Endothelial cell of umbilical vein (primary cell): ENCODE data around the gene AADACL2. TPM values are rescaled to one million over a fixed set of nuclear protein-coding genes. Genes with fewer than 3 reads are reported as not detected.
"Not testable (repeated sequence)": the region's sequence is repeated elsewhere in the genome, so short reads cannot be mapped to it uniquely, and the experiment has no call there.

Experiments
- BruUV-seq: library from RNA; stranded (reverse); fragments of 400-500 nt; replicated peaks from 2 replicates; lab custom pipeline; 2021; lab: Mats Ljungman, UMichigan
- CTCF ChIA-PET: fragments of 300-600, 350-600 bp; sonication (Branson Sonifier 250); formaldehyde crosslinking; loops from one replicate; lab custom pipeline; 2021; ENCODE audit warnings: antibody characterized with exemption, inconsistent platforms; lab: Charles Lee
- POLR2A ChIA-PET: fragments of 300-600, 350-600 bp; sonication (Branson Sonifier 250); formaldehyde crosslinking; loops from one replicate; lab custom pipeline; 2021; ENCODE audit warnings: antibody characterized with exemption, inconsistent platforms; lab: Charles Lee
- DNase-seq: peaks from one replicate; pipeline ENCODE4 v3.0.0-alpha.2; 2011; ENCODE audit warnings: low read depth, low spot score
- FAIRE-seq: peaks from 2 replicates; lab custom pipeline; 2011; peaks lifted over from hg19 to GRCh38; lab: Jason Lieb, UNC
- H2AFZ ChIP-seq: 2 replicates; pipeline ENCODE4 v1.6.0; 2012; ENCODE audit warnings: low read depth, low read length, control low read depth, inconsistent platforms
- H3K27ac ChIP-seq: 2 replicates; pipeline ENCODE4 v1.5.1; 2011; ENCODE audit warnings: low read depth, mild to moderate bottlenecking, control low read depth, low read length, moderate library complexity; ENCODE audit not compliant: insufficient read depth
- H3K27me3 ChIP-seq, 2 experiments: 2 replicates each; pipeline versions ENCODE4 v1.6.0 to v1.6.1; 2011; ENCODE audit warnings: low read length in 2 of 2, mixed read lengths in 1 of 2; ENCODE audit not compliant: control insufficient read depth in 2 of 2, insufficient read depth in 2 of 2
- H3K36me3 ChIP-seq, 2 experiments: 2 replicates in 1 of 2; 3 replicates in 1 of 2; pipeline ENCODE4 v1.5.1; 2011; ENCODE audit warnings: low read length in 2 of 2, mild to moderate bottlenecking in 1 of 2, moderate library complexity in 1 of 2; ENCODE audit not compliant: control insufficient read depth in 2 of 2, insufficient read depth in 2 of 2; ENCODE audit errors: extremely low read depth in 1 of 2
- H3K4me1 ChIP-seq: 3 replicates; pipeline ENCODE4 v1.5.1; 2011; ENCODE audit warnings: mild to moderate bottlenecking, low read length; ENCODE audit not compliant: control insufficient read depth, insufficient read depth; ENCODE audit errors: extremely low read depth
- H3K4me2 ChIP-seq: 2 replicates; pipeline ENCODE4 v1.6.1; 2011; ENCODE audit warnings: low read length, control low read depth, mixed read lengths; ENCODE audit not compliant: insufficient read depth
- H3K4me3 ChIP-seq, 3 experiments: fragments of 200-600 bp in 1 of 3; sonication (generic), shearing (Covaris generic) in 1 of 3; replicated peaks in 1 of 3; 2 replicates each; pipeline ENCODE4 v1.5.1; 2011 to 2016; ENCODE audit warnings: control low read depth in 3 of 3, low read length in 3 of 3, mild to moderate bottlenecking in 2 of 3, inconsistent platforms in 1 of 3, low read depth in 1 of 3, moderate library complexity in 1 of 3; ENCODE audit not compliant: insufficient read depth in 1 of 3
- H3K79me2 ChIP-seq: 2 replicates; pipeline ENCODE4 v1.6.0; 2012; ENCODE audit warnings: low read length, inconsistent platforms; ENCODE audit not compliant: control insufficient read depth, insufficient read depth
- H3K9ac ChIP-seq: replicated peaks from 2 replicates; pipeline ENCODE3; 2011; ENCODE audit warnings: low read length, control low read depth; ENCODE audit not compliant: insufficient read depth; ENCODE audit errors: extremely low read depth
- H3K9me1 ChIP-seq: replicated peaks from 3 replicates; pipeline ENCODE4 v1.6.0; 2011; ENCODE audit warnings: mild to moderate bottlenecking, low read length; ENCODE audit not compliant: control insufficient read depth, insufficient read depth; ENCODE audit errors: extremely low read depth
- H3K9me3 ChIP-seq: replicated peaks from 2 replicates; pipeline ENCODE4 v1.5.1; 2012; ENCODE audit warnings: low read length, inconsistent platforms; ENCODE audit not compliant: control insufficient read depth, insufficient read depth
- H4K20me1 ChIP-seq: replicated peaks from 2 replicates; pipeline ENCODE3; 2011; ENCODE audit warnings: mild to moderate bottlenecking, low read length; ENCODE audit not compliant: control insufficient read depth, insufficient read depth; ENCODE audit errors: extremely low read depth
- FOS ChIP-seq: IDR thresholded peaks from 2 replicates; pipeline ENCODE4 v1.6.1; 2011; ENCODE audit warnings: mild to moderate bottlenecking, low read length, moderate library complexity, borderline replicate concordance; ENCODE audit not compliant: insufficient read depth
- GATA2 ChIP-seq: IDR thresholded peaks from 2 replicates; pipeline ENCODE4 v1.7.0; 2011; ENCODE audit warnings: low read depth, mild to moderate bottlenecking, moderate library complexity, mixed read lengths, low read length; ENCODE audit not compliant: insufficient read length, insufficient read depth
- MYC ChIP-seq: IDR thresholded peaks from one replicate; pipeline ENCODE4 v1.6.1; 2011; ENCODE audit warnings: mild to moderate bottlenecking, low read depth, low read length
- POLR2A ChIP-seq: IDR thresholded peaks from 2 replicates; pipeline ENCODE4 v1.6.1; 2012; ENCODE audit warnings: low read depth, mild to moderate bottlenecking, control low read depth, low read length
- dilution Hi-C: fragments of 300-500 bp; cut with MboI; formaldehyde crosslinking; loops from one replicate; pipeline ENCODE4 v1.15.0; 2019; ENCODE audit warnings: low sequenced_read_pairs; ENCODE audit not compliant: extremely low pct_ligation_motif_present
- intact Hi-C: fragments of 100-400 bp; cut with micrococcal nuclease; formaldehyde crosslinking; loops from one replicate; pipeline ENCODE4 v1.10.0; 2022
- polyA plus RNA-seq, 4 experiments: library from polyadenylated mRNA; depleted of rRNA in 3 of 4; stranded (reverse) in 3 of 4; unstranded in 1 of 4; fragments of >200 nt; gene quantifications; 2 replicates each; pipeline versions ENCODE4 v1.2.1 to v1.2.3, GENCODE V29; 2011 to 2012; ENCODE audit warnings: missing spikeins in 1 of 4
- total RNA-seq: library from RNA; stranded (reverse); gene quantifications from 2 replicates; pipeline ENCODE4 v1.2.3, GENCODE V29; 2021
- TF ChIP-seq, protein P1 (sequence below): IDR thresholded peaks from 2 replicates; pipeline ENCODE4 v1.6.1; 2011; ENCODE audit not compliant: insufficient read depth, insufficient read length

Gene AADACL2
- total and polyA plus RNA-seq, 2 donors (not counting 3 experiments of a cell fraction or from before 2014, with no cell fraction given), result not detected

DNA sequence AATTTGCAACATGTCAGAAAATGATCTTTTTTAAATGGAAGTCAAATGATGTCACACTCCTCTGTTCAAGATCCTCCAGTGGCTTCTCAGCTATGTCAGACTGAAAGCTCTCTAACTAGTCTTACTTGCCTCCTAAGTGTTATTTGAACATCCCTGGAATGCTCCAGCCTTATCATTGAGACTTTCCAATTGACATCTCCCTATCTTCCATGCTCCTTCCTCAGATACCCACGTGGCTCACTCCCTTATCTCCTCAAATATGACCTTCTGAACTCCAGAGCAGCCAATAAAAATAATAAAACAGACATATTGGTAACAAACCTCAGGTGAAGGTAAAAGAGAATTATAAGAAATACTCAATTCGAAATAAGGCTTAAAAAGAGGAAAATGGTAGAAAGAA lies 54.7 kb downstream of the AADACL2 start:
- dilution Hi-C loops, result no loop called here
- CTCF ChIA-PET, result interaction anchor here (0.8 kb wide), 1 partner anchor 10 kb away, joined by 3 read pairs; no protein-coding TSS in a partner anchor
- DNase-seq, result no peak

DNA sequence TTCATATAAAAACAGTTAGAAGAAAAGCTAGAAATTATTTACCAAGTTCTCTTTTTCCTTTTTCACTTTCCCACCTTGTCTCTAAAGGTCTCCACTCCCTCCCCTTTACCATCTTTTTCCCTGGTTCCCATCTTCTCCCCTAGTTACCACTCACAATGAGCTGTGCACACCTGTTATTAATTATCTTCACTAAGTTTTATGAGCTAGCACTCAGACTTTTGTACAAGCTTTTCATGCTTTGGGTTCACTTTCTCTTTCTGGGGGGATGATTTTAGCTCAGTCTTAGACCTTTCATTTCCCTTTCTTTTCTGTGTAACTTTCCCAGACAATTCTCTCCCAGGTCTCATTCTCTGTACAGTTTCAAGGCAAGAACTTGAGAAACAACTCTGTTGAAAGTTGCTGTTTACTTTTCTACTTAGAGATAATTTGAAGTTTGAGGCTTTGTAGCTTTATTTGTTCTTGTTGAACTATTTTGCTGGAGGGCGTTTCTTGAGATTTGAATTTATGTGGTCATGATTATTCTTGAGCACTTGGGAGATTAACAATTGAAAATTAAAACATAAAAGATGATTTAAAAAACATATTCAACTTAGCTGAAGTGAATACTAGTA lies 56.2 kb downstream of the AADACL2 start:
- Histone ChIP-seq H2AFZ (no peak overlapping the region), H3K9me1 (no peaks in the 10 kb centered on the region), H3K4me3 (no peak overlapping the region), H3K9ac (no peak overlapping the region), H4K20me1 (no peaks in the 10 kb centered on the region), H3K27me3 (no peaks in the 10 kb centered on the region), H3K9me3 (no peaks in the 10 kb centered on the region), H3K27ac (no peak overlapping the region), H3K4me2 (no peak overlapping the region), H3K4me1 (peaks cover 10% of the 10 kb centered on the region), H3K36me3 (no peaks in the 10 kb centered on the region), H3K79me2 (no peaks in the 10 kb centered on the region)
- FAIRE-seq (no peak), DNase-seq (no peak)
- ChIA-PET CTCF (interaction anchor here (0.9 kb wide), 1 partner anchor 12 kb away, joined by 3 read pairs; no protein-coding TSS in a partner anchor), POLR2A (no interaction called here)
- TF ChIP-seq GATA2, result no peak
- no peak for TF ChIP-seq MYC
- TF ChIP-seq, protein P1, sequence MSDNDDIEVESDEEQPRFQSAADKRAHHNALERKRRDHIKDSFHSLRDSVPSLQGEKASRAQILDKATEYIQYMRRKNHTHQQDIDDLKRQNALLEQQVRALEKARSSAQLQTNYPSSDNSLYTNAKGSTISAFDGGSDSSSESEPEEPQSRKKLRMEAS, result no peak
- no peak for TF ChIP-seq FOS
- no peak for TF ChIP-seq POLR2A
- no TSS peak for BruUV-seq
- intact Hi-C loops, result no loop called here
- dilution Hi-C loops, result no loop called here

More for the DNA sequence above, 54.7 kb downstream of the AADACL2 start:
- Histone ChIP-seq H3K4me1 (peaks cover 2% of the 10 kb centered on the region), H3K36me3 (no peaks in the 10 kb centered on the region), H3K4me3 (no peak overlapping the region), H3K27me3 (no peaks in the 10 kb centered on the region), H2AFZ (no peak overlapping the region), H4K20me1 (no peaks in the 10 kb centered on the region), H3K79me2 (no peaks in the 10 kb centered on the region), H3K27ac (no peak overlapping the region), H3K4me2 (no peak overlapping the region), H3K9me3 (no peaks in the 10 kb centered on the region), H3K9ac (no peak overlapping the region), H3K9me1 (no peaks in the 10 kb centered on the region)
- no TSS peak for BruUV-seq
- intact Hi-C loops, result no loop called here
- POLR2A ChIA-PET, result no interaction called here
- no peak for FAIRE-seq
- no peak for TF ChIP-seq GATA2
- TF ChIP-seq MYC, result no peak

DNA sequence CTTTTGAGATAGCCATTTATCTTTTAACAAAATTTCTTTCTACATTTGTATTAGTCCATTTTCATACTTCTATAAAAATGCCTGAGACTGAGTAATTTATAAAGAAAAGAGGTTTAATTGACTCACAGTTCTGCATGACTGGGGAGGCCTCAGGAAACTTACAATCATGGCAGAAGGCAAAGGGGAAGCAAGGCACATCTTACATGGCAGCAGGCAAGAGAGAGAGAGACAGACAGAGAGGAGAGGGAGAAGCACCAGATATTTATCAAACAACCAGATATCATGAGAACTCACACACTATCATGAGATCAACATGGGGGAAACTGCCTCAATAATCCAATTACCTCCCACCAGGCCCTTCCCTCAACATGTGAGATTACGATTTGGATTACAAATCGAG lies 57.0 kb downstream of the AADACL2 start:
- H3K9ac ChIP-seq, BruUV-seq, H3K4me3 ChIP-seq, H3K79me2 ChIP-seq, H3K9me3 ChIP-seq, DNase-seq, H3K4me2 ChIP-seq, FAIRE-seq, H3K27ac ChIP-seq, intact Hi-C loops, POLR2A ChIA-PET, H4K20me1 ChIP-seq, H3K9me1 ChIP-seq, dilution Hi-C loops, CTCF ChIA-PET, H3K36me3 ChIP-seq, H2AFZ ChIP-seq, H3K27me3 ChIP-seq: not testable (repeated sequence)
- peaks cover 10% of the 10 kb centered on the region for H3K4me1 ChIP-seq
